Chondrocyte (in vitro differentiated cells): ENCODE measurements around the gene FRMPD4. TPM values are rescaled to one million over a fixed set of nuclear protein-coding genes. Genes with fewer than 3 reads are reported as not detected.

Experiments
- DNase-seq: peaks from one replicate; pipeline ENCODE4 v3.0.0; 2021; ENCODE audit warnings: mixed read lengths, low spot score
- H3K27ac Mint-ChIP-seq: one replicate; pipeline ENCODE4 v1.8.0; 2021; ENCODE audit warnings: mild to moderate bottlenecking, moderate library complexity, mixed read lengths; ENCODE audit not compliant: unreplicated experiment
- H3K27me3 Mint-ChIP-seq: 2 replicates; pipeline ENCODE4 v1.8.0; 2021; ENCODE audit warnings: low read depth, mixed read lengths
- H3K36me3 Mint-ChIP-seq: 2 replicates; pipeline ENCODE4 v1.8.0; 2021; ENCODE audit warnings: low read depth, mixed read lengths
- H3K4me1 Mint-ChIP-seq: 2 replicates; pipeline ENCODE4 v1.8.0; 2021; ENCODE audit warnings: low read depth, mild to moderate bottlenecking, mixed read lengths
- H3K4me3 Mint-ChIP-seq: one replicate; pipeline ENCODE4 v1.8.0; 2021; ENCODE audit warnings: mild to moderate bottlenecking, moderate library complexity, mixed read lengths; ENCODE audit not compliant: unreplicated experiment
- H3K9me3 Mint-ChIP-seq: 2 replicates; pipeline ENCODE4 v1.8.0; 2021; ENCODE audit warnings: low read depth, mixed read lengths
- CTCF ChIP-seq: fragments of 200-600 bp; sonication (generic); IDR thresholded peaks from 2 replicates; pipeline ENCODE4 v1.5.0; 2021; ENCODE audit warnings: antibody characterized with exemption, mild to moderate bottlenecking, moderate library complexity
- total RNA-seq: library from RNA; stranded (reverse); gene quantifications from 3 replicates; pipeline ENCODE4 v1.2.1, GENCODE V29; 2021

Gene FRMPD4
- total RNA-seq, 1 donor from 2014 or later, result 0.10 TPM

DNA sequence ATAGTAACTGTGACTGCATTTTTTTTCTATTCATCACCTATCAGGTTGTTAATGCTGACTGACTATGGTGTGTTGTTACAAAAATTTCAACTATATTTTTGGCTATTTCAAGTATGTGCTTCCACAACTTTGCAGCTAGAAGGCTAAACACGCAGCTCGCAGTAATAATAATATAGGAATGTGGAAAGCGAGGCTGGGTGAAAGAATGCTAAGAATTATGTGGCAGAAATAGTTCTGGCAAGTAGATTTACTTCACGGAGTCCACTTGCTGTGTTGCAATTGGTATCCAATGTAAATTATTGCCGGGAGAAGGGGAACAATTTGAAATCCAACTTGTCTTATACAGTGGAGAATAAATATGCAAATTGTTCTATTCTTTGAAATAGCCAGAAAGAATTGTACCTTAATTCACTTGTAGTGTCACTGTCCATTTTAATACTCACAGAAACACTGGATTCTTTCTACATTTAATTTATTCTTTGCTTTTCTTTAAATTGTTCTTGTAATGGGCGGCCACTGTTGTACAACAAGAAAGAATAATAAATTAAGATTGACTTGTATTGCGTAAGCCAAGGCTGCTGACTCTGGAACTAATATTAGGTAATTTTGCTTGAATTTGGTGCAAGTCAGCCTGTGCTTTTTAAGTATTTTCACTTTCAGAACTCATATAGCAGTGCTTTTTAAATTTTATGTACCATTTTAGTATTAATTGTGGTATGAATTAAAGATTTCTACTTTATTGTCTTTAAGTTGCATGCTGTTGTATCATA lies 154.9 kb downstream of the FRMPD4 start:
- no peak overlapping the region for H3K27ac Mint-ChIP-seq
- H3K9me3 Mint-ChIP-seq, result peaks cover 11% of the 10 kb centered on the region
- peaks cover 18% of the 10 kb centered on the region for H3K4me1 Mint-ChIP-seq
- no peak for DNase-seq
- H3K36me3 Mint-ChIP-seq, result no peaks in the 10 kb centered on the region
- no peak overlapping the region for H3K4me3 Mint-ChIP-seq
- no peak for TF ChIP-seq CTCF
- no peaks in the 10 kb centered on the region for H3K27me3 Mint-ChIP-seq

DNA sequence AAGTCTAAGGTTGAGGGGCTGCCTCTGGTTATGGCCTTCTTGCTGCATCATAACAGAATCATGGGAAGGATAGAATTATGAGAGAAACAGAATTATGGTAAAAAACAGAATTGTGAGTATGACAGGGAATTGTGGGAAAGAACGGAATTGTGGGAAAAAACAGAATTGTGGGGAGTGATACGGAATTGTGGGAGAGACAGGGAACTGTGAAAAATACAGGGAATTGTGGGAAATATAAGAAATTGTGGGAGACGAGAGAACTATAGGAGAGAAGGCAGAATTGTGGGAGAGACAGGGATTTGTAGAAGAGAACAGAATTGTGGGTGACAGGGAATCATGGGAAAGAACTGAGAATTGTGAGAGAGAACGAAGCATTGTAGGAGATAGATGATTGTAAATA lies 159.1 kb downstream of the FRMPD4 start:
- Mint-ChIP-seq H3K36me3 (no peaks in the 10 kb centered on the region), H3K27me3 (no peaks in the 10 kb centered on the region), H3K4me3 (no peak overlapping the region), H3K27ac (no peak overlapping the region), H3K9me3 (peaks cover 19% of the 10 kb centered on the region), H3K4me1 (peaks cover 17% of the 10 kb centered on the region)
- DNase-seq, result no peak
- no peak for TF ChIP-seq CTCF

DNA sequence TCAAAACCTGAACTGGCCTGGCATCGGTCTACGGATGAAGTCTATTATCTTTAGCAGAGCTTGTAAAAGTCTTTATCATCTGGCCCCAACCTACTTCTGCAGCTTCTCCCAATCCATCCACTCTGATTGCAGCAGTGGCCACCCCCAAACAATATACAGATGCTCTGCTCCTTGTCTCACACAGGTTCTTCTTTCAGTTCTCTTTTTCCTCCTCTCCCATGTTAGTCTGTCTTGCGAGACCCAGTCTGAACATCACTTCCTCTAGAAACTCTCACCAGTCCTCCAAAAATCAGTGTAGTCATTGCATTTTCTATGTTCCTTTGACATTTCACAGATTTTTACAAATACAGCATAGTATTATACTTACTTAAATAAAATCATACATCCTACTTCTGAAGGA lies 163.0 kb downstream of the FRMPD4 start:
- Mint-ChIP-seq H3K9me3 (peaks cover 19% of the 10 kb centered on the region), H3K27me3 (no peaks in the 10 kb centered on the region), H3K27ac (no peak overlapping the region), H3K4me1 (no peaks in the 10 kb centered on the region), H3K4me3 (no peak overlapping the region), H3K36me3 (no peaks in the 10 kb centered on the region)
- no peak for TF ChIP-seq CTCF
- no peak for DNase-seq

GRCh38 chrX:12304261-12304660 lies 166.0 kb downstream of the FRMPD4 start:
- Mint-ChIP-seq H3K27ac (no peak overlapping the region), H3K4me1 (no peaks in the 10 kb centered on the region), H3K9me3 (peaks cover 13% of the 10 kb centered on the region), H3K27me3 (no peaks in the 10 kb centered on the region), H3K36me3 (no peaks in the 10 kb centered on the region), H3K4me3 (no peak overlapping the region)
- no peak for TF ChIP-seq CTCF
- no peak for DNase-seq

GRCh38 chrX:12307961-12308360 lies 169.7 kb downstream of the FRMPD4 start:
- Mint-ChIP-seq H3K4me3 (no peak overlapping the region), H3K36me3 (no peaks in the 10 kb centered on the region), H3K4me1 (no peaks in the 10 kb centered on the region), H3K27ac (no peak overlapping the region), H3K27me3 (no peaks in the 10 kb centered on the region), H3K9me3 (peaks cover 4% of the 10 kb centered on the region)
- DNase-seq, result no peak
- TF ChIP-seq CTCF, result no peak
